AG04449 (cell line): Measurements from ENCODE around the gene CDC14A.

ENCODE experiments used
- CTCF ChIA-PET: fragments of 350-600 bp; formaldehyde crosslinking; extraction: SDS; loops from one replicate; lab custom pipeline; 2021; ENCODE audit warnings: antibody characterized with exemption; lab: Yijun Ruan, JAX
- POLR2A ChIA-PET: fragments of 400-600, 350-600 bp; formaldehyde crosslinking; extraction: SDS; loops from one replicate; lab custom pipeline; 2020; ENCODE audit warnings: antibody characterized with exemption, inconsistent platforms; lab: Yijun Ruan, JAX
- DNase-seq: peaks from one replicate; pipeline ENCODE4 v3.0.0-alpha.2; 2010; ENCODE audit warnings: low read depth, low spot score
- H3K4me3 ChIP-seq: 2 replicates; pipeline ENCODE4 v1.5.1; 2011; ENCODE audit warnings: low read depth, mild to moderate bottlenecking, control low read depth, low read length
- TF ChIP-seq, protein P1 (sequence below): IDR thresholded peaks from one replicate; pipeline ENCODE4 v1.5.1; 2011; ENCODE audit warnings: mild to moderate bottlenecking, moderate library complexity, low read length, control low read depth, inconsistent platforms; ENCODE audit not compliant: insufficient read depth; ENCODE audit errors: missing control alignments

CDC14A gene

DNA sequence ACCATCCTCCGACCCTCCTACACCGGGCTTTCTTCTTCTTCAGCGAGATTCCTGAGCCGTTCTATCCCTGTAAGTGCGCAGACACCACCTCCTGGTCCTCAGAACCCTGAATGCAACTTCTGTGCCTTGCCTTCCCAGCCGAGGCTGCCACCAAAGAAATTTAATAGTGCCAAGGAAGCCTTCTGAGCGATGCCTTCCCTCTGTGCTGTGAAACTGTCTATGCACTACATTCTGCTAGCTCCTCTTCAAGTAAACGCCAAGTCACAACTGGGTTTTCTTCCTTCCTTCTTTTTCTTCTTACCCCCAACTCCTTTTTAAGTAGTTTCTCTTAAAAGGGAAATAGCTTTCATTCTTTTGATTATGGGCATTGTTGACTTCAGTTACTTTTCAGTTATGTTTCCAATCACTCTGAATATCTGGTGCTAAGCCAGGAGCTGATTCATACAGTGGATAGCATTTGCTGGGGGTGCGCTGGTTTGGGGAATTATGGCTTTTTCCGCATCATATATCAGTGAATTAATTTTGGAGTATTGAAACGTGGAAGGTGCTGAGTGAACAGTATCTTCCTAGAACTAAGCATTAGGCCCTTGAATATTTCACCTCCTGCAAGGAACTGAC is 147.0 kb downstream of the CDC14A start:
- POLR2A ChIA-PET: no interaction called here
- CTCF ChIA-PET: interaction anchor here (0.7 to 1.4 kb wide), 4 partner anchors 12 to 369 kb away, joined by 3 to 5 read pairs (median 4); no protein-coding TSS in a partner anchor
- TF ChIP-seq, protein P1, sequence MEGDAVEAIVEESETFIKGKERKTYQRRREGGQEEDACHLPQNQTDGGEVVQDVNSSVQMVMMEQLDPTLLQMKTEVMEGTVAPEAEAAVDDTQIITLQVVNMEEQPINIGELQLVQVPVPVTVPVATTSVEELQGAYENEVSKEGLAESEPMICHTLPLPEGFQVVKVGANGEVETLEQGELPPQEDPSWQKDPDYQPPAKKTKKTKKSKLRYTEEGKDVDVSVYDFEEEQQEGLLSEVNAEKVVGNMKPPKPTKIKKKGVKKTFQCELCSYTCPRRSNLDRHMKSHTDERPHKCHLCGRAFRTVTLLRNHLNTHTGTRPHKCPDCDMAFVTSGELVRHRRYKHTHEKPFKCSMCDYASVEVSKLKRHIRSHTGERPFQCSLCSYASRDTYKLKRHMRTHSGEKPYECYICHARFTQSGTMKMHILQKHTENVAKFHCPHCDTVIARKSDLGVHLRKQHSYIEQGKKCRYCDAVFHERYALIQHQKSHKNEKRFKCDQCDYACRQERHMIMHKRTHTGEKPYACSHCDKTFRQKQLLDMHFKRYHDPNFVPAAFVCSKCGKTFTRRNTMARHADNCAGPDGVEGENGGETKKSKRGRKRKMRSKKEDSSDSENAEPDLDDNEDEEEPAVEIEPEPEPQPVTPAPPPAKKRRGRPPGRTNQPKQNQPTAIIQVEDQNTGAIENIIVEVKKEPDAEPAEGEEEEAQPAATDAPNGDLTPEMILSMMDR: no peak
- DNase-seq: no peak
- no peak overlapping the region for H3K4me3 ChIP-seq

DNA sequence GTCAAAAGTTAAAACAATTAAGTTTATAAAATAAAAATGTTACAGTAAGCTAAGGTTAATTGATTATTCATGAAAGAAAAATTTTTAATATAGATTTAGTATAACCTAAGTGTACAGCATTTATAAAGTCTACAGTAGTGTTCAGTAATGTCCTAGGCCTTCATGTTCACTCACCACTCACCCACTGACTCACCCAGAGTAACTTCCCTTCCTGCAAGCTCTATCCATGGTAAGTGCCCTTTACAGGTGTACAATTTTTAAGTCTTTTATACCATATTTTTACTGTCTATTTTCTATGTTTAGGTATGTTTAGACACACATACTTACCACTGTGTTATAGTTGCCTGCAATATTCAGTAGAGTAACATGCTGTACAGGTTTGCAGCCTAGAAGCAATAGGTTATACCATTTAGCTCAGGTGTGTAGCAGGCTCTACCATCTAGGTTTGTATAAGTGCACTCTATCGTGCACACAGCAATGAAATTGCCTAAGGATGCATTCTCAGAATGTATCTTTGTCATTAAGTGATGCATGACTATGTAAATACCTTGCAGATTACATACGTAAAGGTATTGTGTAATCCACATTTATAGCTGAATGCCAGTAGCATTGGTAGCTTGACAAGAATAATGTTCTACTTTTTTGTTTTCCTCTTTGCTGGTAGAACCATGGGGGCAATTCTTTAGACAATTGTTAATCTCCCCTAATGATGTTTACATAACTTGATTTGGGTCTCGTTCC is 149.9 kb downstream of the CDC14A start:
- ChIA-PET POLR2A (no interaction called here), CTCF (interaction anchor here (1.4 to 3.4 kb wide), 2 partner anchors 39 to 43 kb away, joined by 5 to 19 read pairs; no protein-coding TSS in a partner anchor)
- TF ChIP-seq, protein P1: no peak
- DNase-seq: no peak
- no peak overlapping the region for H3K4me3 ChIP-seq

DNA sequence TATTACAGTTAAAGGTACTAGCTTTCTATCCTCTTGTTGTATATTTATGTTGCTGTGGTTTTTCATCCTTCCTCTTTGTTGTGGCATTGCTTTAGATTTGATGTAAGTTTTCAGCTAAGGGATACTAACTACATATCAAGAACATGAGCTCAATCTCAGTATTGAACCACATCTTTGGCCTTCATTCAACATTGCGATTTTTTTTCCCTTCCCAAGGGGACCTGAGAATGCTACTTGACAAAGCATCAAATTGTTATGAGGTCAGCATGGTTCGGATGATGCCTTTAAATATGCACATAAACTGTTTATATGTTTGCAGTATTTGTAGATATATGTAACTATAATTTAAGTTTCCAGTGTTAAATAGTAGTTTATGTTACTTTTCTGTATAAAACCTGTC is 153.9 kb downstream of the CDC14A start:
- TF ChIP-seq, protein P1: no peak
- POLR2A ChIA-PET: no interaction called here
- CTCF ChIA-PET: interaction anchor here (0.9 to 1.3 kb wide), 4 partner anchors 10 to 51 kb away, joined by 3 to 5 read pairs (median 4); no protein-coding TSS in a partner anchor
- no peak overlapping the region for H3K4me3 ChIP-seq
- no peak for DNase-seq

DNA sequence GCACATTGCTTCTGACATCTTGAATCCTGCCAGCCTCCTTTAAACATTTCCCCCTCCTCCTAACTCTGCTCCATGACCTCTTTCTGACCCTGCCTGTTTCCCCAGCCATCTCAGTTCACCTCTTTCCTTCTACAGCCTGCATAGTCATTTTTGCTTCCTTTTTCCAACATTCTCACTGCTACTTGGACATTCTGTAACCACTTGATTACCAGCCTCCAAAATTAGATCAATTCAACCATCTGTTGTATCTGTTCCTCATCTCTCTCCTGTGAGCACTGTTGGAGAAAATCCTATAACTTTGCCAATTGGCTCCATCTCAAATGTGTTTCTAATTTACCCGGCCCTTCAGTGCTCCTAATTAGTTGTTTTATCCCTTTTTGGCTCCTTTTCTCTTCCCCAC is 158.1 kb downstream of the CDC14A start:
- no peak overlapping the region for H3K4me3 ChIP-seq
- TF ChIP-seq, protein P1: no peak
- DNase-seq: no peak
- POLR2A ChIA-PET: no interaction called here
- CTCF ChIA-PET: interaction anchor here (4.3 kb wide), 1 partner anchor 47 kb away, joined by 11 read pairs; no protein-coding TSS in a partner anchor

DNA sequence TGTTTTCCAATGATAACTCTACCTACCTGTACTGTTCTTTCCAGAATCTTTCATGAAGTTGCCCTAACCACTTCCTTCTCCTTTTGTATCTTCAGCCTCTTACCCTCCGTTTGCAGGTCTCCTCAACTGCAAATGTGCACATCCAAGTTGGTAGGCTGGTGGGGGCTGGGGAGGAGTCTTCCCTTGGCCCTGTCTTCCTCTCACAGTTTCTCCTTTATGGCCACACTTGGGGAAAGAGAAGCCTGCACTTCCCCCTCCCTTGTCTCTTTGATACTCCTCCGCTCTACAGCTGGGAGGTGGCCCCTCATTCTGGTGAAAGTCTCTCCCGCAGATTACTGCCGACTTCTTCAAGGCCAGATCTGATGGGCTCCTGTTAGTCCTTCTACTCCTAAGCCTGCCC is 158.8 kb downstream of the CDC14A start:
- no peak overlapping the region for H3K4me3 ChIP-seq
- TF ChIP-seq, protein P1: no peak
- DNase-seq: no peak
- CTCF ChIA-PET: interaction anchor here (1.1 to 4.3 kb wide), 2 partner anchors 47 to 358 kb away, joined by 4 to 11 read pairs; no protein-coding TSS in a partner anchor
- POLR2A ChIA-PET: no interaction called here

DNA sequence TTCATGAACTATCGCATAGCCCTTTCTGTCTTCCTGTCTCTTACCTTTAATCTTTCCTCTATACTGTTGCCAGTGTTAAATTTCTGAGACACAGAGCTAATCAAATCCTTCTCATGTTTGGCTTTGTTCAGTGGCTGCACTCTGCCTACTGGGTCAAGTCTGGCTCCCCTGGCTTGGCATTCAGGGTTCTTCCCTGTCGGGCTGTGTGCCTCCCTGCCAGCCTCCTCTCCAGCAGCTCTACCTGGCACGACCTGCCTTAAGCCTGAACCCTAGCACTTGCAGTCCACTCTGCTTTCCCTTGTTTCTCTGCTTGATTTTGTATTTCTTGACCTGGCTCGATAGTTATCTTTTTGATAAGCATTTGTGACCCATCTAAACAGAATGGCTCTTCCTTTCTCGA is 159.5 kb downstream of the CDC14A start:
- H3K4me3 ChIP-seq: no peak overlapping the region
- ChIA-PET POLR2A (no interaction called here), CTCF (interaction anchor here (0.8 to 4.3 kb wide), 3 partner anchors 48 to 357 kb away, joined by 3 to 11 read pairs (median 4); no protein-coding TSS in a partner anchor)
- TF ChIP-seq, protein P1: no peak
- DNase-seq: no peak
